Colonic mucosa (tissue), 4 donors: ENCODE results near the gene SOWAHA. TPM values are rescaled to one million over a fixed set of nuclear protein-coding genes. Genes with fewer than 3 reads are reported as not detected.
A peak's percentile ranks its signal among the peaks of the same experiment; 100 is the strongest.

ENCODE experiments used
- DNase-seq: peaks from one replicate; pipeline ENCODE4 v3.0.0-alpha.2; 2020
- H3K27ac ChIP-seq: fragments of 200-600 bp; one replicate; pipeline ENCODE4 v1.8.0; 2021
- H3K27me3 ChIP-seq: fragments of 200-600 bp; one replicate; pipeline ENCODE4 v1.8.0; 2021
- H3K36me3 ChIP-seq: fragments of 200-600 bp; one replicate; pipeline ENCODE4 v1.8.0; 2021
- H3K4me1 ChIP-seq: fragments of 200-600 bp; one replicate; pipeline ENCODE4 v1.8.0; 2021; ENCODE audit warnings: mild to moderate bottlenecking
- H3K4me3 ChIP-seq: fragments of 200-600 bp; one replicate; pipeline ENCODE4 v1.8.0; 2021
- H3K9ac ChIP-seq, 2 donors: one replicate each; pipeline ENCODE4 v1.7.0; 2013; ENCODE audit warnings: control low read depth in 2 of 2, low read depth in 2 of 2, low read length in 2 of 2
- H3K9me3 ChIP-seq: fragments of 200-600 bp; one replicate; pipeline ENCODE4 v1.8.0; 2021
- CTCF ChIP-seq: fragments of 200-600 bp; IDR thresholded peaks from one replicate; pipeline ENCODE4 v1.8.0; 2022; ENCODE audit warnings: antibody characterized with exemption, mild to moderate bottlenecking
- intact Hi-C: fragments of 100-400 bp; cut with DNase I; formaldehyde crosslinking; loops from one replicate; pipeline ENCODE4 v1.14.1; 2022
- total RNA-seq, 2 donors: library from RNA; stranded (reverse); fragmentation: NEBNext Ultra II Directional in 1 of 2; extraction: Animal tissue kit (Norgen Biotek cat#: 25700) in 1 of 2; gene quantifications; one replicate each; pipeline ENCODE4 v1.2.1, GENCODE V29; 2021
- donor health status: healthy.
- donor health status: DM: no; HTN: no; CAD: no.
- donor health status: DM: no; HTN: no; CAD: no.

Gene SOWAHA
- total RNA-seq, 2 donors from 2014 or later, result 12.4 to 30.7 TPM

GRCh38 chr5:132825834-132826391, 12.8 kb downstream of the SOWAHA start:
- H3K4me1 ChIP-seq, result no peaks in the 10 kb centered on the region

DNA sequence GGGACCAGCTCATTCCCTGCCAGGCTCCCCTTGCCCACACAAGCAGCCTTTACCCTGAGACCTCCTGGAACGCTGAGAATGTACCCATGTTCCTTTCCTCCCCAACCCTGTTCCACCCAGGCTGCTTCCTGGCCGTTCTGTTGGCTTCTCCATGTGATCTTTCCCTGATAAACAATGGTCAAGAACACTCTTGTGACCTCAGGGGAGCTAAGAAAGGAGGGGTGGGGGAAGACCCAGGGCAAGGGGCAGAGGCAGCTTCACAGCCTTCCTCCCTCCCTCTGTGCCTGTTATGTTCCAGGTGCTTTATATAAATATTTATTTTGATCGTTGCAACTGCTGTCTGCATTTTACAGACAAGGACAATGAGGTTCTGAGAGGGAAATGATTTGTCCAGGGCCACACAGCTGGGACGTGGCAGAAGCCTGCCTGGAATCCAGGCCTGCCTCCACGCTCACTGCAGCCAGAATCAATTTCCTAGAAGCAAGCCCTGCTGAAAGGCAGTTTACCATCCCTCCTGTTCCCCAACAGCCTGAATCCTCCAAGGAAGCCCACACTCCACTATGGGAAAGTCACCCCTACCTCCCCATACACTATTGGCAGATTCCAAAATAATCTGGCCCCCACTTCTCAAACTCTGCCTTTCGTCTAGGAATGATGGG, 13.5 kb downstream of the SOWAHA start:
- H3K4me3 ChIP-seq, result no peak overlapping the region
- intact Hi-C loops, result loop anchor here (10.0 kb wide), 2 partner anchors 302 to 442 kb away; no protein-coding TSS in a partner anchor
- no peaks in the 10 kb centered on the region for H3K4me1 ChIP-seq
- H3K27ac ChIP-seq, result no peak overlapping the region
- H3K27me3 ChIP-seq, result no peaks in the 10 kb centered on the region
- no peak for DNase-seq
- no peaks in the 10 kb centered on the region for H3K9me3 ChIP-seq
- no peak overlapping the region for H3K9ac ChIP-seq
- H3K36me3 ChIP-seq, result no peaks in the 10 kb centered on the region
- TF ChIP-seq CTCF, result no peak

More at GRCh38 chr5:132825834-132826391, 12.8 kb downstream of the SOWAHA start:
- Histone ChIP-seq H3K36me3 (no peaks in the 10 kb centered on the region), H3K4me3 (no peak overlapping the region), H3K9ac (no peak overlapping the region), H3K27ac (no peak overlapping the region), H3K9me3 (no peaks in the 10 kb centered on the region), H3K27me3 (no peaks in the 10 kb centered on the region)
- intact Hi-C loops, result loop anchor here (10.0 kb wide), 2 partner anchors 301 to 441 kb away; no protein-coding TSS in a partner anchor
- DNase-seq, result no peak
- no peak for TF ChIP-seq CTCF

DNA sequence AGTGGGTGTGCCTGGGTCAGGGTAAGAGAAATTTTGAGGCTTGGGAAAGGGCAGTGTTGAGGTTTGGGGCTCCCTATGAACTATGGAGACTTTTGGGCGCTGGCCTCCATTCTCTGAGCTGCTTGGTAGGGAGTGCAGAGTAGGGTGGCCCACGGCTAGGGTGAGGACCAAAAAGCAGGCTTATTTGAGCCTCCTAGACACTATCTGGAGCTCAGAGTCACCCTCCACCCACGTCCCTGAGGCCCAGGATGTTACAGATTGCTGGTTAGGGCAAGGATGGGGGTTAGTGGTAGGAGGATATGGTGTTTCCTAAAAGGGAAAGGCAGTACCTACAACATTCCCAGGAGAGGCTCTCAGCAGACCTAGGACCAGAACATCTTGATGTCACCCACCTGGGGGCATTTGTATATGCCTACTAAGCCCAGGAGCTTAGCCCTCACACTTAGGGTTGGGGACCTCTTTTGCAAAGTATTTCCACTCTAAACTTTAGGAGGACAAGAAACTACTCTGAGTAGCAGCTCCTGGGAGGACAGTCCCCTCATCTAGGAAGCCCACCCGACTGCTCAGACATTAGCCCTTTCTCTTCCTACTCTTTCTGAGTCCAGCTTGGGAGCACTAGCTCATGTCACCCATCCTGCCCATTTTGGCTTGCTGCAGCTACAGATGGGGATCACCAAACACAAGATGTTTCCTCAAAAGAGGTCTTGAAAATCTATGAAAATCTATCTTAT, 15.0 kb downstream of the SOWAHA start:
- no peaks in the 10 kb centered on the region for H3K36me3 ChIP-seq
- H3K27me3 ChIP-seq, result no peaks in the 10 kb centered on the region
- intact Hi-C loops, result loop anchor here (10.0 kb wide), 2 partner anchors 303 to 443 kb away; no protein-coding TSS in a partner anchor
- H3K9me3 ChIP-seq, result no peaks in the 10 kb centered on the region
- H3K9ac ChIP-seq, result no peak overlapping the region
- DNase-seq, result no peak
- no peak overlapping the region for H3K27ac ChIP-seq
- TF ChIP-seq CTCF, result no peak
- no peaks in the 10 kb centered on the region for H3K4me1 ChIP-seq
- no peak overlapping the region for H3K4me3 ChIP-seq

- Histone ChIP-seq H3K4me1 (no peaks in the 10 kb centered on the region), H3K9me3 (no peaks in the 10 kb centered on the region), H3K36me3 (no peaks in the 10 kb centered on the region), H3K9ac (peak overlapping the region; percentile 93 to 97), H3K4me3 (peak overlapping the region; percentile 85), H3K27me3 (no peaks in the 10 kb centered on the region), H3K27ac (no peak overlapping the region)
- intact Hi-C loops, result loop anchor here (10.0 kb wide), 2 partner anchors 304 to 444 kb away; no protein-coding TSS in a partner anchor
- no peak for TF ChIP-seq CTCF
- DNase-seq, result peak; percentile 45
Measured at GRCh38 chr5:132828846-132829494, 15.9 kb downstream of the SOWAHA start.
